RWPE1 (cell line): ENCODE measurements around the gene NTM.

ENCODE experiments used
- CTCF ChIA-PET: fragments of 350-600 bp; sonication (Branson Sonifier 250); formaldehyde crosslinking; extraction: SDS; loops from one replicate; lab custom pipeline; 2021; lab: Yijun Ruan, JAX
- POLR2A ChIA-PET: fragments of 400-600 bp; formaldehyde crosslinking; extraction: SDS; loops from one replicate; lab custom pipeline; 2020; ENCODE audit warnings: antibody characterized with exemption; ENCODE audit not compliant: low non-redundant PET; lab: Yijun Ruan, JAX
- DNase-seq: peaks from one replicate; pipeline ENCODE4 v3.0.0; 2012; ENCODE audit warnings: low spot score
- H3K27ac ChIP-seq: fragments of 450-650 bp; 2 replicates; pipeline ENCODE4 v1.5.1; 2017
- TF ChIP-seq, protein P1 (sequence below): fragments of 450-650 bp; conservative IDR thresholded peaks from 2 replicates; pipeline ENCODE4 v1.5.1; 2017; ENCODE audit warnings: low read depth, mild to moderate bottlenecking

Gene NTM

GRCh38 chr11:131534611-131535010, 164.2 kb downstream of the NTM start:
- no peak overlapping the region for H3K27ac ChIP-seq
- ChIA-PET POLR2A (no interaction called here), CTCF (no interaction called here)

DNA sequence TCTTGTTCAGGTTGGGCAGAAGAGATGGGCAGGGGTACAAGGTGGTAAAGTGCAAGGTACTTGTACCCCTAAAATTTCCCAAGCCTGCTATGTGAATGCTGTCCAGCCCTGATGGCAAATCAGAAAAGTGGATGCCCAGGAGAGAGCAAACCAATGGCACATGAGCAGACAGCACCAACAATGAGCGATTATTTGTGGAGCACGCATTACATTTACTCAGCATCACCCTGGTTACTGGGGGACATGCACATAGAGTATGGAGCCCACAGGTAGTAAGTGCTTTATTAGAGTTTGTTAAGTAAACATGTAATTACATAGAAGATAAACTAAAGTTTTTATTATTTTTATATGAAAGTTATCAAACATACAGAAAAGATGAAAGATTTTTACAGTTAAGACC, 165.7 kb downstream of the NTM start:
- ChIA-PET POLR2A (no interaction called here), CTCF (no interaction called here)
- TF ChIP-seq, protein P1, sequence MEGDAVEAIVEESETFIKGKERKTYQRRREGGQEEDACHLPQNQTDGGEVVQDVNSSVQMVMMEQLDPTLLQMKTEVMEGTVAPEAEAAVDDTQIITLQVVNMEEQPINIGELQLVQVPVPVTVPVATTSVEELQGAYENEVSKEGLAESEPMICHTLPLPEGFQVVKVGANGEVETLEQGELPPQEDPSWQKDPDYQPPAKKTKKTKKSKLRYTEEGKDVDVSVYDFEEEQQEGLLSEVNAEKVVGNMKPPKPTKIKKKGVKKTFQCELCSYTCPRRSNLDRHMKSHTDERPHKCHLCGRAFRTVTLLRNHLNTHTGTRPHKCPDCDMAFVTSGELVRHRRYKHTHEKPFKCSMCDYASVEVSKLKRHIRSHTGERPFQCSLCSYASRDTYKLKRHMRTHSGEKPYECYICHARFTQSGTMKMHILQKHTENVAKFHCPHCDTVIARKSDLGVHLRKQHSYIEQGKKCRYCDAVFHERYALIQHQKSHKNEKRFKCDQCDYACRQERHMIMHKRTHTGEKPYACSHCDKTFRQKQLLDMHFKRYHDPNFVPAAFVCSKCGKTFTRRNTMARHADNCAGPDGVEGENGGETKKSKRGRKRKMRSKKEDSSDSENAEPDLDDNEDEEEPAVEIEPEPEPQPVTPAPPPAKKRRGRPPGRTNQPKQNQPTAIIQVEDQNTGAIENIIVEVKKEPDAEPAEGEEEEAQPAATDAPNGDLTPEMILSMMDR, result no peak
- DNase-seq, result no peak
- H3K27ac ChIP-seq, result no peak overlapping the region

More at GRCh38 chr11:131534611-131535010, 164.2 kb downstream of the NTM start:
- DNase-seq, result no peak
- TF ChIP-seq, protein P1, result no peak

DNA sequence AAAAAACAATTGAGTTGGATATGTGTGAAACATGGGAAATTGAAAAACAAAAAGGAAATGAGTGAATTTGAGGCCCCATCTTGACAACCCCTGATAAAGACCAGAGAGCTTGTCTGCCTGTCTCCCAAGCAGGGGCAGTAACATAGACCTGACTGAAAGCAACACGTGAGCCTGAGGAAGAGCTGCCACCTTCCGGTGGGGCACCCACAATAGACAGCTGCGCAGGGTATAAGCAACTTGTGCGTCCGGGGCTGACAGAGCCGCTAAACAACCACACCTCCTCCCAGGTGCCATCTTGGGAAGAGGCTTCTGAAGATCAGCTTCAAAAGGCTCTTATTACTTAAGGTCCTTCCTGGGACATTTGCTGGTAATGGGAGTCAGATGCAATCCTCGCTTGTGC, 166.8 kb downstream of the NTM start:
- TF ChIP-seq, protein P1, result no peak
- no peak overlapping the region for H3K27ac ChIP-seq
- no peak for DNase-seq
- ChIA-PET POLR2A (no interaction called here), CTCF (no interaction called here)

GRCh38 chr11:131537748-131538147, 167.3 kb downstream of the NTM start:
- ChIA-PET POLR2A (no interaction called here), CTCF (interaction anchor here (0.6 kb wide), 1 partner anchor 85 kb away, joined by 3 read pairs; no protein-coding TSS in a partner anchor)
- TF ChIP-seq, protein P1, result no peak
- no peak overlapping the region for H3K27ac ChIP-seq
- no peak for DNase-seq

DNA sequence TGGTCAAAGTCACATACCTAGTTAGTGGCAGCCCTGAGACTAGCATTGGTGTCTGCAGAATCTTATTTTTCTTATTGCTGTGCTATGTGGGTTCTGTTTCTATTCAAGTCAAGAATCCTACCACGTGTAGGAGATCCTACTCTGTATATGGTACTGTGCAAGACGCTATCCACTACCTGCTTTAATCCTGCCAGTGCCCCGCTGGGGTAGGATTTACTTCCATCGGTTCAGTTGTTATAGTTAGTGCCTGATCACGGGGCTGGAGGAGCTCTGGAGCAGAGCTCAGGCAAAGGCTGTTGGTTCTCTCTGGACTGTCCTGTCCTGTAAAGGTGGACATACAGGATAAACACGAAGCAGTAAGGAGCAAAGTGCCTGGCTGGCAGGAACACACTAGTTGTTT, 167.9 kb downstream of the NTM start:
- ChIA-PET CTCF (interaction anchor here (0.6 to 0.7 kb wide), 2 partner anchors 20 to 86 kb away, joined by 3 read pairs; no protein-coding TSS in a partner anchor), POLR2A (no interaction called here)
- no peak overlapping the region for H3K27ac ChIP-seq
- no peak for DNase-seq
- TF ChIP-seq, protein P1, result no peak

DNA sequence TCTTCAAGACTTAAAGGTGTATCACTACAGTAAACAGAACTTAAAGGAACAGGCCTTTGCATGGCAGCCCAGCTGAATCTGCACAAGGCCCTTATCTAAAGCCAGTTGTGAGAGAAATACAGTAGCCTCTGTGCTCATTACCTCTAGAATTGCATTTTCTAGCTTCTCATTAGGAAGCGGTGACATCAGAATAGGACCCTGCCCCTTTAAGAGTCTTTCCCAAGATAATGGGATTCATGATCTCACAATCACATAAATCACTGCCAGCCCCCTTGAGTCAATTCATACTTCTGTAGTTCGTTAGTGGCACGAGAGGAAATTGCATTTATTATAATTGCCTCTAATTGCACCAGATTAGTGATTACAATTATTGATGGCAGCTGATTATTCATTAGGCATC, 170.3 kb downstream of the NTM start:
- TF ChIP-seq, protein P1, result no peak
- DNase-seq, result no peak
- no peak overlapping the region for H3K27ac ChIP-seq
- CTCF ChIA-PET, result interaction anchor here (0.6 kb wide), 1 partner anchor 72 kb away, joined by 4 read pairs; no protein-coding TSS in a partner anchor
- POLR2A ChIA-PET, result no interaction called here
